AG08396 (cell line): ENCODE results near the gene TBC1D2B.

ENCODE experiments used
- DNase-seq: peaks from one replicate; pipeline ENCODE4 v3.0.0; 2012; ENCODE audit warnings: low spot score, mixed read lengths

The TBC1D2B gene

DNA sequence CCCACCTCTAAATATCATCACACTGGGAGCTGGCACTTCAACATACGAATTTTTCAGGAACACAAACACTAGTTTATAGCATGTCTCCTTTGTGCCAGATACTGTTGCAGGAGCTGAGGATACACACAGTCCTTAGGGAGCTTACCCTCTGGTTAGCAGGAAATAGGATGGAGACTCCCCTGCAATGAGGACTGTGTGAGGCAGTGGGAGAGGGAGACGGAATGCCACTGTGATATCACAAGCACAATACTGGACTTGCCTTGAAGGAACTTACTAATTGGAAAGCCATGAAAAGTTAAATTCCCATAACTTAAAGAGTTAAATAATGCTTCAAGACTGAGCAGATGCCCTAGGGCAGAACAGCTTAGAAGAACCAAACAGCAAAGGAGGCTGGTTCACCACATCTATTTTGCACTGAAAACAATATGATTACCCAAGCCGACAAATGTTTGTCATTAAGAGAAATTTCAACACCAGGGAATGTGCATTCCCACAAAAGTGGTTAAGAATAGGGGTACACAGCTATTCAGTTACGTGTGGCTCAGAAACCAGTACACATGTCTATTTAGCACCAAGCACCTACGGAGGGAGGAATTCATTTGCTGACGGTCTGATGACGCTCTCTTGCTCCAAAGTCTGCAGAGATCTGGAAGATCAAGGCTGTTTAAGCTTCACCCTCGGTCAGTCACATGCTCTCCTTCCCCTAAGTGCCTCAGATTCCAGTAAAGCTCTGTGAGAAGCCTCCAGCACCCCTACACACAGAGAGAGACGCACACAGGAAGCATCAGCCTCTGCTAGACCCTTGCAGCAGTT, 5.2 kb downstream of the TBC1D2B start:
- DNase-seq = no peak

DNA sequence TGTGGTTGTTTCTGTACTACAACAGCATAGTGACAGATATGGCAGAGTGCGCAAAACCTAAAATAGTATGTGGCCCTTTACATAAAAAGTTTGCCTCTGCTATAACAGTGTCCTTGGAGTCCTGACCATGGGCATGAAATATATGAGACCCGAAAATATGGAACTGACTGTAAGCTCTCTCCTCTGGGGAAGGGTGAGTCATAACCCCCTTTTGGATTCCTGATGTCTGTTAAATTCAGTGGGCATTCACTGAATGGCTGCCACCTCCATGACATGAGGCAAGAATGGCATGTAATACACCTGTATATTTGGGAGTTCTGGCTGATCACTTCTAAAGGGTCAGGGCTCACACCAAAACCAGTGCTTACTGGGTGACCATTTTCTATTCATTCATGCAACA, 6.1 kb downstream of the TBC1D2B start:
- no peak for DNase-seq

DNA sequence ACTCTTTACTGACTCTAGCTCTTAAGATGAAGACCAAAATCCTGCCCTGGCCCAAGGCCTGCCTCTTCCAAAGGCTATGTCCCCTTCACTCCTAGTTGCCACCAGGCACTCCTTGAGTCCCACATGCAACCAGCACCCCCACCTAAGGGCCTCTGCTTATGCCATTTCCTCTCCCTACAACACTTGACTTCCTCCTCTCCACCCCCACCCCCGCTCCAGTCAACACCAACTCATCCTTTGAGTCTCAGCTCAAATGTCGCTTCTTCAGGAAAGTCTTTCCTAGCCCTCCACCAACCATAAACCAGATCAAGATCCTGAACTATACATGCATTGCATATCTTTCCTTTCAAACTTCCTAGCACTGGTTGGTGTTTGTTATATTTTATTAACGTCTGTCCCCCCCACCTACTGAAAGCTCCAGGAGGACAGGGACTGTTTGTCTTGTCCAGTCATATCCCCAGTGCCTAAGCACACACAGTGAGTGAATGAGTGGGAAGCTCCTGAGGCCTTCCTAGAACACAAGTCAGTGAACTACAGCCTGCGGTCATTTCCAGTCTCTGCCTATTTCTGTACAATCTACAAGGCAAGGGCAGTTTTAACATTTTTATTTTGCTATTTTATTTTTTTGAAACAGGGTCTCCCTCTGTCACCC, 7.3 kb downstream of the TBC1D2B start:
- no peak for DNase-seq

DNA sequence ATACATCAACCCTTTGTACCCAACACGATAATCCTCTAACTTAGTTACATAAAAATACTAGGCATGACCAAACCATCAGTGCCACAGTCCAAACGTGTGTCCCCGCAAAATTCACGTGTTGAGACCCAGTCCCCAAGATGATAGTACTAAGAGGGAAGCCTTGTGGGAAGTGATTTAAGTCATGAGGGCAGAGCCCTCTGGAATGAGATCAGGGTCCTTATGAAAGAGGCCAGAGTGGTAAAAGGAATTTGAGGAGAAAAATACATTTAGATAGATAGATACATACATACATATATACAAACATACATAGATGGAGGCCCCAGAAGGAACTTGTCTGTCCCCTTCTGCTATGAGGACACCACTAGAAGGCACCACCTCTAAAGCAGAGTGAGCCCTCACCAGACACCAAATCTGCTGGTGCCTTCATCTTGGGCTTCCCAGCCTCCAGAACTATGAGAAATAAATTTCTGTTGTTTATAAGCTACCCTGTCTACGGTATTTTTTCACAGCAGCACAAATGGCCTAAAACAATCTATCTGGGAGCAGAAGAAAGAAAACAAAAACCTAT, 8.0 kb downstream of the TBC1D2B start:
- DNase-seq = no peak

DNA sequence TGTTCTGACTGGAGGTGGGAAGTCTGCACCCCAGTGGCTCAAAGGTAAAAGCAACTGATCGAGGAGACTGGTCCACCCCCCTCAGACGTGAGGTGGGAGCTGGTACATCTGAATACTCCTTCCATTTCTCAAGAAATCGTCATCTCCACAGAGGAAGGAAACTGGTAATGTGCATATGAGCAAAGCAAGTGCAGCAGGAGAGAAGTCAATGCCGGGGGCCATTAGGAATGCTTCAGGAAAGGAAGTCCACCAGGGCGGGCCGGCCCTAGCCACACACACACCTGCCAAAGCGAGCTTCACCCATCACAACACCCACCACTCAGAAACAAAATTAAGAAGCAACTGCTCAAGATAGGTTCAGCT, 8.5 kb downstream of the TBC1D2B start:
- no peak for DNase-seq

DNA sequence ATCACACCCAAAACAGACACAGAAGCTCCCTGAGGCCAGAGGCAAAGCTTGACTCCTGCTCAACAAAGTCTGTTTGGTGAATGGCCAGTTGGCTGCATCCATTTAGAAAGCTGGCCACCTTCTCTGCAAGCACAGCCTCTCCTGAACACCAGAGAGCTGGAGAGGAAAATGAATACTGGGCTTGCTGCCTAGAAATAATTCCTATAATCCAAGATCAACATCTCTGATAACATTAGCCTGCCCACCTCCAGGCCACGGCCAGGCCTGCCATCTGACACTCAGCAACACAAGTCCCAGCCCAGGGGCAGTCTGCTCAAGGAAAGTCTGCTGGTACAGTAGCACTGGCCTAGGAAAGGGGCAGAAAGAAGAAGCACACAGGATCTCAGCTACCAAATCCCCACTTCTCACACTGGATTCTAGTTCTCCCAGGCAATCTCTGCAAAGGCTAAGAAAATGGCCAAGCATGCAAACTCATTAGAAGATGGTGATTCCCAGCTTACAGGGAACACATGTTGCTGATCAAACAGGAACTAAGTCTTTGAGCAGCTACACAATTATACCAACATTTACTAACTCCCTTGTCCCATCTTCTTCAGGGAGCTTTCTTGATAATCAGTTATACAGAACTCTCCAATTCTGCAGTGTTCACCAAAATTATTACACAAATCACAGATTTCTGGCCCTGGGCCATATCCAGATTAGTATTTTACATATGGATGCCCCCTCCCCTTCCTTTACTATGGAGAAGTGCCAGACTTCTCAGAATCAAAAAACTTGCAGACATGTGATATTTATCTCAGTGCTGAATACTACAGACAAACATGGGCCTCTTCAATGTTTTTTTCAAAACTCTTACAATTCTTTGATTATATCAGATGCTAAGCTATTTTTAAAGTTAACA, 9.9 kb downstream of the TBC1D2B start:
- no peak for DNase-seq

DNA sequence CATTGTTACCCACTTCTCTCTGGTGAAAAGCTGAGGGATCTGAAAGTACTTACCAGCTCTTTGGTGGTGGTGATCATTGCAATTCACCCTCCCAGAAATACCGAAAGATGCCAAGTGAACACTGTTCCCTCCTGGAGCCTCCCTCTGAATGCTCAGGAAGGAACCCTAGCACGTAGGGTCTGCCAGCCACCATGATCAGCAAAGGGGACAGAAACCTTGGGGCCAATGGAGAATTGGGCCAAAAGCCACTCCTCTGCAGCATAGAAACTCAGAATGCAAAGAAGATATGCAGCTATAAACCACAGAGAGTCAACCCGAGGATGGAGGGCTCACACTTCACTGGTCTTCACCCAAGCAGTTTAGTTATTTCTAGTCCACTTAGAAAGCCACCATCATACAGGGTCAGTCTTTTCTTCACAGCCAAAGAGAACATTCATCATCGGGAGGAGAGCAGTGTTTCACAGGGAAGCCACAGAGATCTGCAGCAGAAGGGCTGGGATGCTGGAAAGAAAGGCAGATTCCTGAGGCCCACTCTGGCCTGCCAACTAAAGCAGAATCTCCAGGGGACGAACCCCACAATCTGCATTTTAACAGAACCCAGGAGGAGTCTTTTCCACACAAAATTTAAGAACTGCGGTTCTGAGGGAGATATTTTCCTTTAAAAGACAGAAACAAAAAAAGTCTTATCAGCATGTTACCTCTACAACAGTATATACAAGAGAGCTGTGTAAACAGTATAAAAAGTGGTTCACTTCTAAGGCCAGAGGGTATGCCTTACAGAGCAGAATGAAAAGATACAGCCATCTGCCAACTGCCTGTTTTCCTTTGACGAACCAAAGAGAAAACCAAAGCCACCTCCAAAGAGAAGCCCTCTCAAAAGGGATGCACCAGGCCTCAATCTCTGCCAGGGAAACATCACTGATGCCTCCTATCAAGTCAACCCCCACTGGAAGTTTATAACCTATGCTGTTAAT, 11.3 kb downstream of the TBC1D2B start:
- DNase-seq = no peak

DNA sequence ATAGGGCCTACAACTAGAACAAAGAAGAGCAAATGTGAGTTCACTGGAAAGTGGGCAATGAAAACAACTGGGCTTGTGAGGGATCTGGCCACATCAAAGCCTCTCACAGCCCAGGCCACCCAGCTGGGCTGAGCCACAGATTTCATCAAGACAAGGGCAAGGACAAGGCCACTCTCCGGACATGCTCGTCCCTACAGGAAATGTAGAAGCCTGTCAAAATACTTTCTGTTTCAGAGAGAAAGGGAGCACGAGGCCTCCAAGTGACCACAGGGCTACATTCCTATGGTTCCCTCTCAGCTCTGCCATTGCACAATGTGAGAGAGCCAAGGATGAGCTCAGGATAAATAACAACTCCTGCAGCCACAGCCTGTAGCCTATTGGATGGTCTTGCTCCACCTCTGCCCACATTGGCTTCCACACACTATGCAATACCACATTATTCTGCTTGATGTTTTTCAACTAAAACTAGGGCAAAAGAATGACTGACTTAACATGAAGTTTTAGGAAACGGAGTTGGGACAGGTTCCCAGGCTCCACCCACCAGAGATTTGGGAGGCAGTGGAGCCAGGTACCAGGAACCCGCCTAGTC, 12.1 kb downstream of the TBC1D2B start:
- peak; percentile 89 for DNase-seq

DNA sequence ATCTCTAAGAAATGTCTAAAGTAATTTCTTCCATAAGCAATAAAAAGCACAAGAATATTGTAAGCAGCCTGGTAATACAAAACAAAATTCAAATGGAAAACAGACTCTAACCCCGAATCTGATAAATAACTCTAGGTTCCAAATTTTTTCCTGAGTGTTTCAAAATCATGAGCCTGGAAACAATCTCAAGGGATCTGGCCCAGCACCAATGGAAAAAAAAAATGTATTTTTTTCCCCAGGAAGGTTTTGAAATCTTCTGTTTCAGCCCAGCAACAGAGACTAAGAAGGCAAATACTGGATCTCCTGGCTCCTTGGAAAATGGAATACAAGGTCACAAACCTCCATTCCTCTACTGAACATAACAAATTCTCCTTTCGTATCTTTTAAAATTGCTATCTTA, 13.0 kb downstream of the TBC1D2B start:
- no peak for DNase-seq

DNA sequence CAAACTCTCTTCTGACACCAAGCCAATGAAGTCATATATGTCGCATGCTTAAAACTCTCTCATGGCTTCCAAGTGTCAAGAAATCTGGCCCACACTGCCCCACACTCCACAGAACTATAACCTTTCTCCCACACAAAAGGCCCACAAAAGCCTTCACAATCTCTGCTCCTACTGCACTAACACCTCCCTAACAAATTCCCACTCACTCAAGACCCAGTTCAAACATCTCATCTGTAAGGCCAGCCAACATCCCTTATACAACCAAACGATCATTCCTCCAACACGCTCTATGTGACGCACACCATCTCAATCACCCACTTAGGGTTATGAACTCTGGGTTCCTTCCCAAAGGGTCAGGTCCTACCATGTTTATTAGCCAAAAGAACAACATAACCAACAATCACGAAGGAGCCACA, 13.5 kb downstream of the TBC1D2B start:
- no peak for DNase-seq

DNA sequence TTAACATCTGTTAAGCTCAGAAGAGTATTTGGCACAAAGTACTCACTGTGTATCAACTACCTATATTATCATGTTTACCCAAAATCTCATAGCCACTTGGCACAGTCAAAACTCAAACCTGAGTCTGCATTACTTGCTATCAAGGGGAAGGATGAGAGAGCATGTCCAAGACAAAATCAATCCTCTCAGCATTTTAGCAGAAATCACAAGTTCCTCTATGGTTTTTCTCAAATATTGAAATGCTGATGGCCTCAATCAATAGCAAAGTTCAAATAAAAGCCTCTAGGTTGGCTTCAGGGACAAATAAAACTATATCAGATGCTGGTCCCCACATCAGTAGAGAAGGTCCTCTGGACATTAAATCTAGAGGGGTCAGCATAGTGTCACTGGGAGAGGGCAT, 14.3 kb downstream of the TBC1D2B start:
- no peak for DNase-seq

DNA sequence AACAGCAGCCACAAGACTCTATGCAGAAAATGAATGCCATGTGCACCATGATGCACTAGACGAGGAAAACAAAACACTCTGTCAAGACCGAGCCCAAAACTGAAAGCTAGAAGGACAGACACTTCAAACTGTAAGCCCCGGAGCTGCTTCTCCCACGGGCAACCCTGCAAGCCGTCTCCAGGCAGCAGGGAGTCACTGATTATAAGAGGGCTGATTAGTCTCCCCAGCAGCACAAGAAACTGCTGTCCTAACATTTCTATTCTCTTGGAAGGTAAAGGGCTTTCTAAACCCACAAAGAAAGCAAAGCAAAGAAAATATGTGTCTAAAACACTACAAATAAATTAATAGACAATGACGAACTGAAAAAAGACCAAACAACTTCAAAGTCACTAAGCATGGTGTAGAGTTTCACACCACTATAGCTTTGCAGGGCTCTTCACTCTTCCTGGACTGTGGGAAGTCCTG, 15.5 kb downstream of the TBC1D2B start:
- no peak for DNase-seq

DNA sequence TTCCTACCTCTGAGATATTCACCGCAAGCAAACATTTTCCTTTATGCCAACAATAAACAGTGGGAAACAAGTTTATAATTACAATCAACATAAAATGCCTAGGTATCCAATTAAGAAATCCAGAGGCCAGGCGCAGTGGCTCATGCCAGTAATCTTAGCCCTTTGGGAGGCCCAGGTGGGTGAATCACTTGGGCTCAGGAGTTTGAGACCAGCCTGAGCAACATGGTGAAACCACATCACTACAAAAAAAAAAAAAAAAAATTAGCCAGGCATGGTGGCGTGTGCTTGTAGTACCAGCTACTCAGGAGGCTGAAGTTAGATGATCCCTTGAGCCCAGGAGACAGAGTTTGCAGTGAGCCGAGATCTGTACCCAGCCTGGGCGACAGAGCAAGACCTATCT, 17.3 kb downstream of the TBC1D2B start:
- no peak for DNase-seq

DNA sequence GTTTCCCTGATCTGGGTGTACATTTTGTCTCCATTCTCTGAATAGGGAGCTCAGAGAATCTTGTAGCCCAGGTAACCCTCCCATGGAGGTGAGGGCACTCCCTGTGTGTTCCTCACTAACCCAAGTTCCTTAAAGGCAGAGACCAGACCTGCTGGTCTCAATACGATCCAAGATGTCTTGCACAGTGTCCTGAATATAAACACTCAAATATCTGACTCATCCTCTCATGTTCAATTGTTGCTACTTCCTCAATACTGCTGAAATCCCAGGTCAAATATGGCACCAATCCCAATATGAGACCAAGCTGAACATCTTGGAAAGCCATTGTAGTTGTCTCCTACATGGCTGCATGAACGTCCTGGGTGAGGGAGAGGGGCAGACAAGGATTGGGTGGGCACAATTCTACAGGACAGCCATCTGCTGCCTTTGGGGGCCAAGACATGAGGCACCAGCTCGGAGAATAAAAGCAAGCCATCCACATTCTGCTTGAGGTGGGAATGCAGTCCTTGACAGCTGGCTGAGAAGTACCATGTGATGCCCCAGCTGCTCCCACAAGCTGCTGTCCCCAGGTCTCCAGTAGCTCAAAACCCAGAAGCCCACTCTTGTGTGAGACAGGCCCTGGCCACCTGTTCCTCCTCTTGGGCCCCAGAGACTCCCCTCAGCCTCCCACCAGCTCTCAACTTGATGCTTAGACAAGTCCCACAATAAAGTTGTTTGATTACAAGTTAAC, 18.2 kb downstream of the TBC1D2B start:
- no peak for DNase-seq

DNA sequence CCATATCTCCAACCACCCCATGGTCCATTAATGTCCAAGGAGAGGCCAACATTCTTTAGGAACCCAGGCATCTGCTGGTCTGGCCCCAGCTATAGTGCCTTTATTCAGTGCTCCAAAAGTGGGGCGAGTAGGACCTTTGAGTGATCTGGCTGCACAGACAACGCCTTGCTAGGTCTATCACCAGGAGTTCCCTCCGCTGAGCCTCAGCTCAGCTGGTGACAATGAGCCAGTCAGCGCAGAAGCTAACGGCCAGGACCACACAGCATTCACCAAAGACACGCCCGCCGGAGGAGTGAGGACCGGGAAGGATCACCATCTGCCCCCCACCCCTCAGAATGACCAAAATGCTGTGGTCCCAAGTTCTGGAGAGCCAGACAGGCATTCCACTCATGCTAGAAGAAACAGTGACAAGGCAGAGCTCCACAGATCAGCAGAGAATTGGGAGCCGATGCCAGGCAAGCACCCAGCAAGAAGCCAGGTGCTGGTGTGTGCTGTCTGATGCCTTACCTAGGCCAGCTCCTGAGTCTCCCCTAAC, 19.0 kb downstream of the TBC1D2B start:
- no peak for DNase-seq

DNA sequence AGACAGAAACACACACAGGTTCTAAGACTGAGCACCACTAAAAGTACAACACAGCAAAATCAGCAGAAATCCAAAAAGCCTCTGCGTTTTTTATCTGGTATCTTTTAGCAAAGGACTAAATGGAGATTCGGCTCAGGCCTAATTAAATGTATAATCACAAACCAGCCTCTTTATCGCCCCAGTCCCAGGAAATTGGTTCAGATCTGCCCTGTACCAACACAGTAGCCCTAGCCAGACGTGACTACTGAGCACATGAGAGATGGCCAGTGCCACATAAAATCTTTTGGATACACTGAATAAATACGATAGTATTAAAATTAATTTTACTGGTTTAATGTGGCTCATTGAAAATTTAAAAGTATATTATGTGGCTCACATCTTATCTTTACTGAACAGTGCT, 19.7 kb downstream of the TBC1D2B start:
- DNase-seq = no peak

DNA sequence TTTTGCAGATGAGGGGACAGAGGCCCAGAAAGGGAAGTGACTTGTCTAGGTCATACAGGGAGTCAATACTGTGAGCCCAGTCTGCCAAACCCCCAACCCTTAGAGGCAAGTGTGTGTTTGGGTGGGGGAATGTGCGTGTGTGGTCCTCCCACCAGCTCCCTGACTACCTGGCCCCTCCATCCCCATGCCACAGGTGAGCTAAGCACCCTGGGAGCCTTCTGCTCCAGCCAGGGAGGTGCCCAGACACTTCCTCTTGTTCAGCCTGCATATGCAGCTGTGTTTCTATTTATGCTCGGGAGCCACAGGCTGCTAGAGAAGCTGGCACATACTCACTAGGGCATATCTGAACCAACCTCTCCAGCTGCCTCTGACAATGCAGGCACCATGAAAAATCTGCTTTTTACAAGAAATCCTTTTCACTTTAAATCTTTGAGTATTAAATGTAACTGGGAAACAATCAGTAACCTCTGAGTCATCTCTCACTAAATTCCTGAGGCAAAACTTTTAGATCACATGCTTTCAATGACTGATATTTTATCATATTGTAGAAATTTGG, 20.7 kb downstream of the TBC1D2B start:
- DNase-seq = no peak

DNA sequence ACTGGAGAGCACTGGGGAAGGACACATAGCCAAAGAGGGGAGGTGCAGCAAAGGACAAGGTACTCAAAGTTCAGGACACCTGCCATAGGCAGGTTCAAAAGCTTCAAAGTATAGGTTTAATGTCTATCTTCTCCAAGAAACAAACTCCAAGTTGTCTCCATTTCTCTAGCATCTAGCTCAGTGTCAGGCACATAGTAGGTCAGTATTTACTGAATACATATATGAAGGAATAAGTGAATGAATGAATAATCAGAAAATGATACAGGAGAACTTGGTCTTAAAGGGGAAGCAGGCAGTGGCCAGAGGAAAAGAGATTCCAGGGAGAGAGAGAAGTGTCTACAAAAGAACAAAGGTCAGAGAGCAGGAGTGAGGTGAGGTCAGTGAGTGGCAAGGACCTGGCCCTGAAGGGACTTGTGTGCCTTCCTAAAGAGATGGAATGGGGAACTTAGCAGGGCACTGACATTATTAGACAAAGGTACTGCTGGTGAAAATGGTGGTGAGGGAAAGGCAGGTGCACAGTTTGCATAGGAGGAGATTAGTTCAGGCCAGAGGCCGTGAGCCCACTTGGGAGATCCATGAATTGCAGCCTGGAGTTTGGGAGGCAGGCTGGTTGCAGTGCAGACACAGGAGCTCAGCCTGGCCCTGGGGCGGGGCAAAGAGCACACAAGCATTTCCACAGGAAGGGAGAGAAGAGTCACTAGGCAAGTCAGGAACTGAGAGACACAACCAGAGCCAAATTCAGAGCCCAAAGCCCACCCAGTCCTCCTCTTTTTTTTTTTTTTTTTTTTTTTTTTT, 21.4 kb downstream of the TBC1D2B start:
- DNase-seq = no peak

DNA sequence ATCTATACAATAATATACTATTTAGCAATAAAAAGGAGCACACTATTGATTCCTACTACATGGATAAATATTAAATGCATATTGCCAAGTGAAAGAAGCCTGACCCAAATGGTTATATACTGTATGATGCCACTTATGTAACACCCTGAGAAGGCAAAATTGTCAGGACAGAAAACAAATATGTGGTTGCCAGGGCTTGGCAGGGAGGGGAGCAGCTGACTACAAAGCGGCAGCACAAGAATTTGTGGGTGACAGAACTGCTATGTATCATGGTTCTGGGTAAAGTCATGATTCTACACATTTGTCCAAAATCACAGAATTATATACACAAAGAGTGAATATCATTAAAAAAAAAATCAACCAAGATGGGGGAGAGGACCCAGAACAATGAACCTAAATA, 22.5 kb downstream of the TBC1D2B start:
- DNase-seq = no peak
